ENCODE measurements around the gene CDKL4.
"Not testable (repeated sequence)": the region's sequence is repeated elsewhere in the genome, so short reads cannot be mapped to it uniquely, and the experiment has no call there.

Gene CDKL4

DNA sequence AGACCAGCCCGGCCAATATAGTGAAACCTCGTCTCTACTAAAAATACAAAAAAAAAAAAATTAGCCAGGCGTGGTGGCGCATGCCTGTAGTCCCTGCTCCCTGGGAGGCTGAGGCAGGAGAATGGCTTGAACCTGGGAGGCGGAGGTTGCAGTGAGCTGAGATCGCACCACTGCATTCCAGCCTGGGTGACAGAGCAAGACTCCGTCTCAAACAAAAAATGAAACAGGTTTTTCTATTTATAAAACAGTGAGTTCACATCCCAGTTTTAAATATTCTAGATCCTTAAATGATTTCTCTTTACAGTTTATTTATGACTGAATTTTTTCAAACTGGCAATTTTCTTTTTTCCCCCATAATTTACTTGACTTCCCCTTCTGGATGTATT is 102.8 kb downstream of the CDKL4 start:
- not testable (repeated sequence) for DNase-seq

- DNase-seq = no peak
Measured at GRCh38 chr2:39140322-39140847, 103.4 kb downstream of the CDKL4 start.

GRCh38 chr2:39139511-39140237 is 104.1 kb downstream of the CDKL4 start:
- DNase-seq = no peak

GRCh38 chr2:39138837-39139211 is 104.9 kb downstream of the CDKL4 start:
- DNase-seq = no peak

GRCh38 chr2:39138187-39138836 is 105.5 kb downstream of the CDKL4 start:
- DNase-seq = not testable (repeated sequence)

- DNase-seq = no peak
Measured at GRCh38 chr2:39136799-39137198, 107.0 kb downstream of the CDKL4 start.

GRCh38 chr2:39135690-39136259 is 108.0 kb downstream of the CDKL4 start:
- no peak for DNase-seq

GRCh38 chr2:39133215-39133851 is 110.4 kb downstream of the CDKL4 start:
- DNase-seq = no peak

GRCh38 chr2:39128919-39129391 is 114.8 kb downstream of the CDKL4 start:
- no peak for DNase-seq

GRCh38 chr2:39127973-39128372 is 115.8 kb downstream of the CDKL4 start:
- no peak for DNase-seq

Measured in NCI-H2107 (cell line).